Activated naive CD8-positive, alpha-beta T cell treated with anti-CD3 and anti-CD28 coated beads, Interleukin-2, amount 50 U/mL, for 16 hours (primary cell): ENCODE data around the gene ATRN.
"Not testable (repeated sequence)": the region's sequence is repeated elsewhere in the genome, so short reads cannot be mapped to it uniquely, and the experiment has no call there.

Experiments
- DNase-seq: peaks from one replicate; pipeline ENCODE4 v3.0.0-alpha.2; 2020; ENCODE audit warnings: low read depth, low spot score

Gene ATRN

GRCh38 chr20:3515379-3516170, 44.8 kb downstream of the ATRN start:
- no peak for DNase-seq

- DNase-seq, result no peak
These were observed 51.3 kb downstream of the ATRN start for GRCh38 chr20:3521852-3522740.

GRCh38 chr20:3524696-3525095, 53.9 kb downstream of the ATRN start:
- DNase-seq, result not testable (repeated sequence)

- no peak for DNase-seq
These were observed 61.3 kb downstream of the ATRN start for GRCh38 chr20:3532089-3532615.

- not testable (repeated sequence) for DNase-seq
These were observed 66.9 kb downstream of the ATRN start for GRCh38 chr20:3537733-3538132.

- no peak for DNase-seq
These were observed 68.7 kb downstream of the ATRN start for GRCh38 chr20:3539311-3540107.

- no peak for DNase-seq
These were observed 71.3 kb downstream of the ATRN start for GRCh38 chr20:3541887-3542721.

- DNase-seq, result no peak
These were observed 73.2 kb downstream of the ATRN start for GRCh38 chr20:3543901-3544507.

- no peak for DNase-seq
These were observed 74.6 kb downstream of the ATRN start for GRCh38 chr20:3545401-3545925.

- no peak for DNase-seq
These were observed 77.1 kb downstream of the ATRN start for GRCh38 chr20:3547906-3548305.

- no peak for DNase-seq
These were observed 80.0 kb downstream of the ATRN start for GRCh38 chr20:3550837-3551236.

- DNase-seq, result no peak
These were observed 81.0 kb downstream of the ATRN start for GRCh38 chr20:3551681-3552434.

GRCh38 chr20:3553663-3554062, 82.8 kb downstream of the ATRN start:
- no peak for DNase-seq

- no peak for DNase-seq
These were observed 86.5 kb downstream of the ATRN start for GRCh38 chr20:3557237-3557785.

GRCh38 chr20:3559231-3559630, 88.4 kb downstream of the ATRN start:
- DNase-seq, result no peak

- DNase-seq, result no peak
These were observed 88.8 kb downstream of the ATRN start for GRCh38 chr20:3559637-3560036.

- DNase-seq, result no peak
These were observed 89.3 kb downstream of the ATRN start for GRCh38 chr20:3560162-3560561.

GRCh38 chr20:3560578-3560977, 89.8 kb downstream of the ATRN start:
- DNase-seq, result no peak

- DNase-seq, result no peak
These were observed 92.3 kb downstream of the ATRN start for GRCh38 chr20:3563133-3563532.
